HL-60 (cell line): Measurements from ENCODE around the gene TPP2.

Experiments used
- DNase-seq, 2 experiments: peaks; one replicate each; pipeline ENCODE4 v3.0.0-alpha.2; 2010 to 2020; ENCODE audit warnings: low read depth in 1 of 2, low spot score in 1 of 2
- H3K27ac ChIP-seq: fragments of 250-450 bp; sonication (Bioruptor Pico); replicated peaks from 2 replicates; pipeline ENCODE4 v1.5.1; 2020; ENCODE audit warnings: mild to moderate bottlenecking, moderate library complexity
- H3K27me3 ChIP-seq: fragments of 250-450 bp; sonication (Bioruptor Pico); 2 replicates; pipeline ENCODE4 v1.5.1; 2021; ENCODE audit warnings: mild to moderate bottlenecking, moderate library complexity; ENCODE audit not compliant: insufficient read depth, poor library complexity, severe bottlenecking
- H3K4me3 ChIP-seq: replicated peaks from 2 replicates; pipeline ENCODE4 v1.5.1; 2011; ENCODE audit warnings: mild to moderate bottlenecking, control low read depth, low read length; ENCODE audit not compliant: insufficient read depth
- GABPA ChIP-seq: IDR thresholded peaks from 2 replicates; pipeline ENCODE4 v1.6.1; 2012; ENCODE audit warnings: low read depth
- POLR2AphosphoS5 ChIP-seq: IDR thresholded peaks from 2 replicates; pipeline ENCODE4 v1.6.1; 2012; ENCODE audit warnings: low read depth
- SPI1 ChIP-seq: IDR thresholded peaks from 2 replicates; pipeline ENCODE4 v1.6.1; 2012; ENCODE audit warnings: low read depth, mild to moderate bottlenecking, borderline replicate concordance
- TF ChIP-seq, protein P1 (sequence below): IDR thresholded peaks from one replicate; pipeline ENCODE4 v1.5.1; 2011; ENCODE audit warnings: low read length, control low read depth, inconsistent platforms; ENCODE audit not compliant: insufficient read depth
- TF ChIP-seq, protein P2 (sequence below): IDR thresholded peaks from 2 replicates; pipeline ENCODE4 v1.6.1; 2012; ENCODE audit warnings: low read depth; ENCODE audit not compliant: insufficient replicate concordance

Gene TPP2

DNA sequence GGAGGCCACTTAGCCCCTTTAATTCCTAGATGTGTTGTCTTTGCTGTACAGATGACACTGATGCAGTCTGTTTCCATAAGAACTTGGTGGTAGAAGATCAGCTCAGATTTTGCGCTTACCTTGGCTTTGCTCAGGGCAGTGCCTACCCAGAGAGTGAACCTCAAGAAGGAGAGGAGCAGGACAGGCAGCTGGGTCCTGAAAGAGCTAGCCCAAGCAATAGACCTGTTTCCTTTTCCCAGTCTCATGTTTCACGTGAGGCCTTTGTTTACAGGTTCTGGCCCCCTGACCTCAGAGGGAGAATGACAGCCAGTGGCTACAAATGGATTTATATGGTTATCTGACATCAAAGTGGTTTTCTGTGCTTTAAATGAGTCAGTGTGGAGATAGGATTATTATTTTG, 58.0 kb downstream of the TPP2 start:
- no peak overlapping the region for H3K4me3 ChIP-seq
- no peak overlapping the region for H3K27ac ChIP-seq
- no peaks in the 10 kb centered on the region for H3K27me3 ChIP-seq
- no peak for TF ChIP-seq SPI1
- DNase-seq: no peak

DNA sequence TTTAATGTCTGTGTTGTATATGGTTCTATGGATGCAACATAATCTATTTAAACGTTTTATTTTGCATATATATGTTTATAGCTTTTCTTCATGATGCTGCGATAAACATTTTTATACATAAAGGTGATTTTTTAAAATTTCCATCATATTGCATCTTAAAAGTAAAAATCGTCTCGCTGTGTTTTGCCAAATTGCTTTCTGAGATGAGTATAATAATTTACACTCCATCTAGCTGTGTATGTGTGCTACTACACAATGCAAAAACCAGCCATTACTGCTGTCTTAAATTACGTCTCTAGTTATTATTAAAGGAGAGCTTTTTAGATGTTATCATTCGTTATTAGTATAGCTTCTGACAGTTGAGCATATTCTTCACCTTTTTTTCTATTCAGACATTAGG, 60.8 kb downstream of the TPP2 start:
- Histone ChIP-seq H3K27ac (no peak overlapping the region), H3K4me3 (no peak overlapping the region), H3K27me3 (no peaks in the 10 kb centered on the region)
- TF ChIP-seq, protein P1, sequence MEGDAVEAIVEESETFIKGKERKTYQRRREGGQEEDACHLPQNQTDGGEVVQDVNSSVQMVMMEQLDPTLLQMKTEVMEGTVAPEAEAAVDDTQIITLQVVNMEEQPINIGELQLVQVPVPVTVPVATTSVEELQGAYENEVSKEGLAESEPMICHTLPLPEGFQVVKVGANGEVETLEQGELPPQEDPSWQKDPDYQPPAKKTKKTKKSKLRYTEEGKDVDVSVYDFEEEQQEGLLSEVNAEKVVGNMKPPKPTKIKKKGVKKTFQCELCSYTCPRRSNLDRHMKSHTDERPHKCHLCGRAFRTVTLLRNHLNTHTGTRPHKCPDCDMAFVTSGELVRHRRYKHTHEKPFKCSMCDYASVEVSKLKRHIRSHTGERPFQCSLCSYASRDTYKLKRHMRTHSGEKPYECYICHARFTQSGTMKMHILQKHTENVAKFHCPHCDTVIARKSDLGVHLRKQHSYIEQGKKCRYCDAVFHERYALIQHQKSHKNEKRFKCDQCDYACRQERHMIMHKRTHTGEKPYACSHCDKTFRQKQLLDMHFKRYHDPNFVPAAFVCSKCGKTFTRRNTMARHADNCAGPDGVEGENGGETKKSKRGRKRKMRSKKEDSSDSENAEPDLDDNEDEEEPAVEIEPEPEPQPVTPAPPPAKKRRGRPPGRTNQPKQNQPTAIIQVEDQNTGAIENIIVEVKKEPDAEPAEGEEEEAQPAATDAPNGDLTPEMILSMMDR: no peak
- DNase-seq: no peak

DNA sequence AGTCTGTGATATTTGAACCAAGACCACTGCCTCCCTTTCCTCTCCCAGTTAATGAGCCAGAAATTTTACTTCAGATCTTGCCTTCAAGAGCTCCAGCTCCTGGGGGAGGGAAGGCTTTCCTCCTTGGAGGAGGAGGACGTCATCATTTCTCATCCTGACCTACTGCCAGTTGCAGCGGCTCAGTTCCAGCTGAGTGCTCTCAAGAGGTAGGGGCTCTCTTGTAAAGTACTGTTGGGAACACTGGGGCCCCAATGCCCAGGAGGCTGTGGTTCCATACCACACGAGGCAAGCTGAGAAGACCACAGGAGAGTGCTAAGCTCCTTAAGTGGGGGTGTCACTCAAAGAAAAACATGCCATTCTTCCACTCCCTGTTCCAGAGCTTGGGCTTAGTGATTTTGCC, 61.9 kb downstream of the TPP2 start:
- Histone ChIP-seq H3K4me3 (no peak overlapping the region), H3K27ac (no peak overlapping the region), H3K27me3 (no peaks in the 10 kb centered on the region)
- no peak for TF ChIP-seq GABPA
- no peak for TF ChIP-seq SPI1
- TF ChIP-seq, protein P1: no peak
- no peak for TF ChIP-seq POLR2AphosphoS5
- TF ChIP-seq, protein P2, sequence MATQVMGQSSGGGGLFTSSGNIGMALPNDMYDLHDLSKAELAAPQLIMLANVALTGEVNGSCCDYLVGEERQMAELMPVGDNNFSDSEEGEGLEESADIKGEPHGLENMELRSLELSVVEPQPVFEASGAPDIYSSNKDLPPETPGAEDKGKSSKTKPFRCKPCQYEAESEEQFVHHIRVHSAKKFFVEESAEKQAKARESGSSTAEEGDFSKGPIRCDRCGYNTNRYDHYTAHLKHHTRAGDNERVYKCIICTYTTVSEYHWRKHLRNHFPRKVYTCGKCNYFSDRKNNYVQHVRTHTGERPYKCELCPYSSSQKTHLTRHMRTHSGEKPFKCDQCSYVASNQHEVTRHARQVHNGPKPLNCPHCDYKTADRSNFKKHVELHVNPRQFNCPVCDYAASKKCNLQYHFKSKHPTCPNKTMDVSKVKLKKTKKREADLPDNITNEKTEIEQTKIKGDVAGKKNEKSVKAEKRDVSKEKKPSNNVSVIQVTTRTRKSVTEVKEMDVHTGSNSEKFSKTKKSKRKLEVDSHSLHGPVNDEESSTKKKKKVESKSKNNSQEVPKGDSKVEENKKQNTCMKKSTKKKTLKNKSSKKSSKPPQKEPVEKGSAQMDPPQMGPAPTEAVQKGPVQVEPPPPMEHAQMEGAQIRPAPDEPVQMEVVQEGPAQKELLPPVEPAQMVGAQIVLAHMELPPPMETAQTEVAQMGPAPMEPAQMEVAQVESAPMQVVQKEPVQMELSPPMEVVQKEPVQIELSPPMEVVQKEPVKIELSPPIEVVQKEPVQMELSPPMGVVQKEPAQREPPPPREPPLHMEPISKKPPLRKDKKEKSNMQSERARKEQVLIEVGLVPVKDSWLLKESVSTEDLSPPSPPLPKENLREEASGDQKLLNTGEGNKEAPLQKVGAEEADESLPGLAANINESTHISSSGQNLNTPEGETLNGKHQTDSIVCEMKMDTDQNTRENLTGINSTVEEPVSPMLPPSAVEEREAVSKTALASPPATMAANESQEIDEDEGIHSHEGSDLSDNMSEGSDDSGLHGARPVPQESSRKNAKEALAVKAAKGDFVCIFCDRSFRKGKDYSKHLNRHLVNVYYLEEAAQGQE: no peak
- no peak for DNase-seq

DNA sequence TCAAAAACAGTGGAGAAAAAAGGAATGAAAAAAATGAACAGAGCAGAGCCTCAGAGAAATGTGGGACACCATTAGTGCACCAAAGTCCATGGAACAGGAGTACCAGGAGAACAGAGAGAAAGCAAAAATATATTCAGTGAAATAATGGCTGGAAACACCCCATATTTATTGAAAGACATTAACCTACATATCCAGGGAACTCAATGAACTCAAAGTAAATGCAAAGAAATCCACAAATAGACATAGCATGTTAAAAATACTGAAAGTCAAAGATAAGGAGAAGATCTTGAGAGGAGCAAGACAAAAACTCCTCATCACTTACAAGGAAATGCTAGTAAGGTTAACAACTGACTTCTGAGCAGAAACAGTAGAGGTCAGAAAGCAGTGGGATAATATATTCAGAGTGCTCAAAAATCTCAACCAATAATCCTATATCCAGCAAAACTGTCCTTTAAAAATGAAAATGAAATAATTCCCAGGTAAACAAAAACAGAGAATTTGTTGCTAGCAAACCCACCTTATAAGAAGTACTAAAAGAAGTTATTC, 62.5 kb downstream of the TPP2 start:
- no peak overlapping the region for H3K27ac ChIP-seq
- TF ChIP-seq, protein P1: no peak
- TF ChIP-seq POLR2AphosphoS5: no peak
- no peak for TF ChIP-seq SPI1
- TF ChIP-seq GABPA: no peak
- TF ChIP-seq, protein P2: no peak
- H3K27me3 ChIP-seq: no peaks in the 10 kb centered on the region
- no peak overlapping the region for H3K4me3 ChIP-seq
- DNase-seq: no peak
